HG02759 (cell line): ENCODE results near the gene KLHDC7B.

Source experiments
- ATAC-seq: cut with Tn5 transposase; IDR thresholded peaks from one replicate; pipeline ENCODE4 v1.9.1; 2021; ENCODE audit warnings: mild to moderate bottlenecking, moderate library complexity; ENCODE audit not compliant: unreplicated experiment

The KLHDC7B gene

DNA sequence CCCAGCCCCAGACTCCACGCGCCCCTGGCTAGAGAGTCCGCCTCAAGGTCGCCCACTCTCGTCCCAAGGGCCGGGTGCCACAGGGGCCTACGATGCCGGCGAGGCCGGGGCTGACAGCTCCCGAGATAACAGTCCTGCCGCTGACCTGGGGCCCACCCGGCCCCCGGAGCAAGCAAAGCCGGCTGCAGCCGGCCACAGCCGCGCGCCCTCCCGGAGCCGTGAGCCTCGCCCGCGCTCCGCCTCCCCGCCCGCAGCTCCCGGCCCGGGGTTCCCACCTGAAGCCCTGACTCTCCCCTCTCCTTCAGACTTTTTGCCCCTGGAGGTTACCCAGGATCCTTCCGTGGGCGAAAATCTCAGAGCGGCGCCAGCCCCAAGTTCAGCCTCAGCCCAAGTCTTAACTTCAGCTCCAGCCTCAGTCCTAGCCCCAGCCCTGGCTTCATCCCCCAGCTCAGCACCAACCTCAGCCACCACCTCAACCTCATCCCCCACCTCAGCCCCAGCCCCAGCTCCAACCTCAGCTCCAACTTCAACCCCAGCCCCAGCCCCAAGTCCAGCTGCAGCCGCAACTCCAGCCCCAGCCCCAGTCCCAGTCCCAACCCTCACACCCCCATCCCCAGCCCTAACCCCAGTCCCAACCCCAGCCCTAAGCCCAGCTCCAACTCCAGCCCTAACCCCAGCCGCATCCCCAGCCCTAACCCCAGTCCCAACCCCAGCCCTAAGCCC is 1.7 kb downstream of the KLHDC7B start:
- ATAC-seq: no peak

GRCh38 chr22:50548040-50548920 is 2.6 kb downstream of the KLHDC7B start:
- ATAC-seq: peak; percentile 35

- peak; percentile 16 for ATAC-seq
Measured at GRCh38 chr22:50548921-50549790, 3.5 kb downstream of the KLHDC7B start.

DNA sequence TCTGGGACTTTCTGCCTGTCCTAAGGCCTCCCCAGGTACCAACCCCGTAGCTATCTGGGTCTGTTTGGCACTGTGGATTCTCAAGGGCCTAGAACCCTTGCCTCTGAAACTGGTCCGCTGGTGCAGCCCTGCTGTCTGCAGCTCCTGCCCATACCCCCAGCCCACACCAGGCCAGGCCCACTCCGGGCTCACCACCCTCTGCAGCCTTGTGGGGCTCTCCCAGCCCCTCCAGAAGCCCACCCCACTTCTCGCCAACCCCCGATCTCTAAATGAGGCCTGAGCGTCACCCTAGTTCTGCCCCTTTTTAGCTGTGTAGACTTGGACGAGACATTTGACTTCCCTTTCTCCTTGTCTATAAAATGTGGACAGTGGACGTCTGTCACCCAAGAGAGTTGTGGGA is 4.7 kb downstream of the KLHDC7B start:
- ATAC-seq: no peak

DNA sequence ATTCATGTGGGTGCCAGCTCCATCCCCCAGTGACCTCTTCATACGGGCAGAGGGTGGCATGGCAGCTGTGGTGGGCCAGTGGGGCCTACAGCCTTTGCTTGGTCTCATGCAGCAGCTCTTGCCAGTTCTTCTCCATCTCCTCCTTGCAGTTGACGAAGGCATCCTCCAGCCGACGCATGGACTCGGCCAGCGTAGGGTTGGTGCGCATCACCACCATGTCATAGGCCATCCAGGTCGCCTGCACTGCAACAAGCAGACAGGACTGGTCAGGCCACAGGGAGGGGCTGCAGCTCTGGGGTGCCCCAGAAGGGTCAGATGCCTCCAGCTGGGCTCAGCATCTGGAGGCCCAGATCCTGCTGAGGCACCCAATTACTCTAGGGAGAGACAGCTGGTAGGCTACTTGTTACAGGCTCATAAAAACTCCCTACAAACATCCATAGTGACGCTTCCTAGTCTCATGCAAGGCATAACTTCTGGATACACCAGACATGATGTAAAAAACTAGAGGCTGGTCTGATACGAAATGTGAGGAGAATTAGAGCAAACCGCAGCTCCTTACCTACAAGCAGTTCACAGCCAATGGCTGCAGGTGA is 5.6 kb downstream of the KLHDC7B start:
- ATAC-seq: no peak

DNA sequence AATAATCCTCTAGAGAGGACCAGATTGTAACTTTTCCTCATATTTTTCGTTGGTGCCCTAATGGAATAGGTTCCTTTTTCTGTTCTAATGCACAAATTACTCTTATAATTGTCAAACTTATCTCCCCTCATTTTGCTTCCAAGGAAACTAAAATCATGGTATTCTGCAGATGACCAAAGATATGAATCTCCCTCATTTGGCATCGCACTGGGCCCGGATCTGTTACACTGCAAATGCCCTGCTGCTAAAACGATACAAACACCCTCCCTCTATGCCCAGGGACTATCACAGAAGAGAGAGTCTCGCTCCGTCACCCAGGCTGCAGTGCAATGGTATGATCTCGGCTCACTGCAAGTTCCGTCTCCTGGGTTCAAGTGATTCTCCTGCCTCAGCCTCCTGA is 7.6 kb downstream of the KLHDC7B start:
- ATAC-seq: no peak

- no peak for ATAC-seq
Measured at GRCh38 chr22:50556703-50557102, 11.0 kb downstream of the KLHDC7B start.

DNA sequence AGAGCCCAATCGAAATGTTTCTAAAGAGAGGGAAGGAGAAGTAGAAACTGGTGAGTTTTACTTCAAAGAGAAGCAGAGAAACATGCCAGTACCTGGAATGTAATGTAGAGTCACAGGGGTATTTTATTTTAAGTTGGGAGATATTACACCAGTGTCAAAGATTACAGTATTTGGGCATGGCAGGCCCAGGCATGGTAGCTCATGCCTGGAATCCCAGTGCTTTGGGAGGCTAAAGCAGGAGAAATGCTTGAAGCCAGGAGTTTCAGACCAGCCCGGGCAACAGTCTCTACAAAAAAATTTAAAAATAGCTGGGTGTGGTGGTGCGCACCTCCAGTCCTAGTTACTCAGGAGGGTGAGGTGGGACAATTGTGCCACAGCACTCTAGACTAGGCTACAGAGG is 14.3 kb downstream of the KLHDC7B start:
- ATAC-seq: no peak

GRCh38 chr22:50561401-50562358 is 16.0 kb downstream of the KLHDC7B start:
- ATAC-seq: no peak

DNA sequence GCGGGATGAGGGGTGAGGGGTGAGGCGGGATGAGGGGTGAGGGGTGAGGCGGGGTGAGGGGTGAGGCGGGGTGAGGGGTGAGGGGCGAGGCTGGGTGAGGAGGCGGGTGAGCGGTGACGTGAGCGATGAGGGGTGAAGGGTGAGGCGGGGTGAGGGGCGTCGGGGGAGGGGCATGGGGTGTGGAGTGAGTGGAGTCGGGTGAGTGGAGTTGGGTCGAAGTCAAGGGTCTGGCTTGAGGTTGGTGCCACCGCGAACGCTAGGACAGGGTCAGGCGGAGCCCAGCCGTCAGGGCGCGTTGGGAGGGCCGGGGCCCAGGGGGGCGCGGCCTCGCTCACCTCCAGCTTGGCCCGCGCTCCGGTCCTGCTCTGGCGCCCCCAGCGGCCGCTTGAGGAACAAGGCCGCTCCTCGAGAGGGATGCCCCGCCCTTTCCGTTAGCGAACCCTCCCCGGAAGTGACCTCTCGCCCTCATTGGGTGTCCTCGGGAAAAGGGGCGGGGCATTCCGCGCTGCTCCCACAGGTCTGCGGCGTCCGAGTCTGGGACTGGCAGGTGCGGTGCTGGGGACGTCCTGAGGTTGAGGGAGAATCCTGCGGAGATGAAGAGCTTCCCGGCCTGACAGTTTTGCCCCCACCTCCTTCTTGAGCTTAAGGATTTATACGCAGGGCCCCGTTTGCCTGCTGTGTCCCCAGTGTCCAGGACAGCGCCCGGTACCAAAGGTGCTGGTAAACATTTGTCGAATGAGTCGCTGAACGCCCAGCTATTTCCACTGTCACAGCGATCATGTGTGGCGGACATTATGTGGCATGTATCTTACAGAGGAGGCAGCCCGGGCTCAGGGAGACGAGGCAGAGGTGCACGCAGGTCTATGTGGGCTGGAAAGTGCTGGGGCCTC is 17.1 kb downstream of the KLHDC7B start, which contains the start of gene SYCE3:
Gene SYCE3, minus strand, starts transcription at position 397 of the 890 bp plus-strand sequence. CDS start 6,514 bp downstream, outside the sequence.
- peak; percentile 94 for ATAC-seq

DNA sequence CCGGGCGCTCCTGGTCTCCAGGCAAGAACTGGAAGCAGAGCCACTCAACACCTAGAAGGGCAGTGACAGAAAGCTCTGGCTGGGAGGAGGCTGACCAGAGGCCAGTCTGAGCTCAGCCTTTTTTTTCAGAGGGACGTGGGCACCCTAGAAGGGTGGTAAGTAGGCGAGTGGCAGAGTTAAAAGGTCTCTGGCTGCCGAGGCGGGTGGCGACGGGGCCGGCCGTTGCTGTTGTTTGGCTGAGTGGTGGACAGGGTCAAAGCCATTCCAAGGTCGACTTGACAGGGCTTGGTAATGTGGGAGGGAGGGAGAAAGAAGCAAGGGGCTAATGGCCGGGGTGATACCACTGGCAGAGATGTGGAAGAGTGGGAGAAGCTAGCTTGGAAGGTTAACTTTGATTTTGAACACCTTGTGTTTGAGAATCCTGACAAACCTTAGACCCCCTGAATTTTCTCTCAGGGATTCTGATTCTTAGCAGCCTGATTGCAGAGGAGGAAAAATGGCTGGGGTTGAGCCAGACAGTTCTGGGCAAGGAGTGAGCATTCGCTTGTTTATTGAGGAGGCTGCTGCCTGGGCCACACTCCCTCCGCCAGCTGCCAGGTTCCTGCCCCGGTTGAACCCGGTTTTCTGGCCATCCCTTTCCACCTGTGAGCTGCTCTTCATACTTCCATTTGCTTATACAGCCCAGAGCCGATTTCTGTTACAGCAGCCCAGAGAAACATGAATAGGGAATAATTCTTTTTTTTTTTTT is 17.9 kb downstream of the KLHDC7B start:
- ATAC-seq: no peak

GRCh38 chr22:50564289-50564688 is 18.6 kb downstream of the KLHDC7B start:
- no peak for ATAC-seq

- no peak for ATAC-seq
Measured at GRCh38 chr22:50567721-50568252, 22.1 kb downstream of the KLHDC7B start.

DNA sequence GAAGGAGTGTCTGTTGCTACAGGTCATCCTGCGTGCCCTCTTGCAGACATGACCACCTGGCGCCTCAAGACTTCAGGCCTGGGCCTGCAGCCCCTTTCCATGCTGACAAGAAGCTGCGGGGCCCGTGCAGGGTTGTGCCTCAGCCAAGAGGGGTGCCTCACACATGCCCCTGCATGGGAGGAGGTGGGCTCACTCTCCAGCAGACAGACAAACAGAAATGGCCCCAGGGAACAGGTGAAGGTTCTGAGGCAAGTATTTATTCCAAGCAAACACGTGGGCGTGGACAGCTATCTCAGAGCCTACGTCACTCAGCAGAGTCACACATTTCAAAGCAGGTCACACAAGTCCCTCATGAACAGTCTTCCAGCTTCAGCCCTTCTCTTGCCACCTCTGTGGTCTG is 22.9 kb downstream of the KLHDC7B start:
- ATAC-seq: no peak

- no peak for ATAC-seq
Measured at GRCh38 chr22:50569041-50569459, 23.4 kb downstream of the KLHDC7B start.

- no peak for ATAC-seq
Measured at GRCh38 chr22:50569896-50570535, 24.3 kb downstream of the KLHDC7B start.

- no peak for ATAC-seq
Measured at GRCh38 chr22:50570861-50571260, 25.2 kb downstream of the KLHDC7B start.
